ENCODE measurements around the gene NRTN.

DNA sequence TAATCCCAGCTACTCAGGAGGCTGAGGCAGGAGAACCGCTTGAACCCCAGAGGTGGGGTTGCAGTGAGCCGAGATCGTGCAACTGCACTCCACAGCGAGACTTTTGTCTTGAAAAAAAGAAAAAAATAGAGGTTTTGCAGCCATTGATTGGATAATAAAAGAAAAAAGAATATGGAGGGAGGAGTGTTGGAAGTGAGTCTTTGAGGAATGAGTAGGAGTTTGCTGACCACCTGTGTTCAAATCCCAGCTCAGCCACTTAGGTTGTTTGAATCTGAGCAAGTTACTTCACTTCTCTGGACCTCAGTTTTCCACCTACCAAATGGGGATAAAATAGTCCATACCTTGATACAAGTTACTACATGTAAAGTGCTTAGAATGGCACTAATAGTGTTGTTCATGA is 6.2 kb downstream of the NRTN start:
- TF ChIP-seq POLR2A (IDR thresholded peaks at IDR 0.05; ENCODE audit: low read depth, low read length) (no peak), CTCF (conservative IDR thresholded peaks at IDR 0.05; ENCODE audit: low read depth, low read length) (no peak), CHD1 (IDR thresholded peaks at IDR 0.05; ENCODE audit: low read depth, low read length) (no peak), MXI1 (IDR thresholded peaks at IDR 0.05; ENCODE audit: borderline replicate concordance, low read depth, low read length) (no peak), USF2 (IDR thresholded peaks at IDR 0.05; ENCODE audit: low read depth, low read length) (no peak), RAD21 (IDR thresholded peaks at IDR 0.05; ENCODE audit: low read length) (no peak), FOS (IDR thresholded peaks at IDR 0.05; ENCODE audit: low read depth, low read length) (no peak), SMC3 (IDR thresholded peaks at IDR 0.05; ENCODE audit: low read depth, low read length) (no peak), MAZ (IDR thresholded peaks at IDR 0.05; ENCODE audit: borderline replicate concordance, low read depth, low read length) (no peak), BHLHE40 (IDR thresholded peaks at IDR 0.05; ENCODE audit: low read depth, low read length) (no peak), MAFK (IDR thresholded peaks at IDR 0.05; ENCODE audit: low read depth, low read length) (no peak), CEBPB (IDR thresholded peaks at IDR 0.05; ENCODE audit: low read depth, low read length) (no peak), RCOR1 (IDR thresholded peaks at IDR 0.05; ENCODE audit: insufficient replicate concordance, low read length) (no peak)

Data from IMR-90 (cell line).